Ascending aorta (tissue), 2 donors: ENCODE results near the gene OLIG2. TPM values are rescaled to one million over a fixed set of nuclear protein-coding genes. Genes with fewer than 3 reads are reported as not detected.

Source experiments
- DNase-seq, 2 donors: peaks; one replicate each; pipeline ENCODE4 v3.0.0-alpha.2; 2019; ENCODE audit warnings: low spot score in 2 of 2
- H3K27ac ChIP-seq, 2 donors: fragments of 200-600 bp; sonication (generic); one replicate each; pipeline ENCODE4 v1.5.1; 2016 to 2017; ENCODE audit warnings: mild to moderate bottlenecking in 1 of 2
- H3K27me3 ChIP-seq: fragments of 200-600 bp; sonication (generic); one replicate; pipeline ENCODE4 v1.5.1; 2017
- H3K36me3 ChIP-seq, 2 donors: fragments of 200-600 bp; sonication (generic); one replicate each; pipeline ENCODE4 v1.5.1; 2016
- H3K4me1 ChIP-seq, 2 donors: fragments of 200-600 bp; sonication (generic); one replicate each; pipeline ENCODE4 v1.5.1; 2016 to 2017; ENCODE audit warnings: mild to moderate bottlenecking in 1 of 2
- H3K4me3 ChIP-seq, 2 donors: fragments of 200-600 bp; sonication (generic); one replicate each; pipeline ENCODE4 v1.5.1; 2016 to 2017; ENCODE audit warnings: mild to moderate bottlenecking in 1 of 2
- H3K9me3 ChIP-seq, 2 donors: fragments of 200-600 bp; sonication (generic); one replicate each; pipeline ENCODE4 v1.5.1; 2016
- CTCF ChIP-seq, 3 experiments: fragments of 200-600 bp in 2 of 3; fragments of 450-650 bp in 1 of 3; sonication (generic) in 2 of 3; IDR thresholded peaks; one replicate each; pipeline ENCODE4 v1.5.1; 2016 to 2019; ENCODE audit warnings: antibody characterized with exemption in 3 of 3, mild to moderate bottlenecking in 1 of 3, moderate library complexity in 1 of 3
- intact Hi-C: fragments of 100-400 bp; cut with DNase I; formaldehyde crosslinking; loops from one replicate; pipeline ENCODE4 v1.15.1; 2023
- total RNA-seq: library from RNA; depleted of rRNA; stranded (reverse); fragments of >200 nt; gene quantifications from one replicate; pipeline ENCODE4 v1.1.0, GENCODE V29; 2016

The OLIG2 gene
- total RNA-seq, 1 donor from 2014 or later: not detected

- no peaks in the 10 kb centered on the region for H3K36me3 ChIP-seq
- H3K4me3 ChIP-seq: peak overlapping the region; percentile 50 to 58
- no peak for TF ChIP-seq CTCF (IDR thresholded peaks at IDR 0.05)
- no peaks in the 10 kb centered on the region for H3K9me3 ChIP-seq
- no peak for DNase-seq
- peaks cover 10% of the 10 kb centered on the region for H3K27me3 ChIP-seq
- peaks cover 0 to 8% of the 10 kb centered on the region in 2 donors for H3K4me1 ChIP-seq
- H3K27ac ChIP-seq: no peak overlapping the region
- intact Hi-C loops: no loop called here
These were observed 46.1 kb downstream of the OLIG2 start for GRCh38 chr21:33071770-33072306.

GRCh38 chr21:33073636-33074035 lies 47.9 kb downstream of the OLIG2 start:
- peaks cover 10% of the 10 kb centered on the region for H3K27me3 ChIP-seq
- intact Hi-C loops: no loop called here
- no peaks in the 10 kb centered on the region for H3K36me3 ChIP-seq
- H3K27ac ChIP-seq: no peak overlapping the region
- no peaks in the 10 kb centered on the region for H3K9me3 ChIP-seq
- H3K4me1 ChIP-seq: peaks cover 0 to 8% of the 10 kb centered on the region in 2 donors
- no peak for TF ChIP-seq CTCF (IDR thresholded peaks at IDR 0.05)
- no peak for DNase-seq
- no peak overlapping the region for H3K4me3 ChIP-seq

- Histone ChIP-seq H3K9me3 (no peaks in the 10 kb centered on the region), H3K4me1 (peaks cover 0 to 8% of the 10 kb centered on the region in 2 donors), H3K27me3 (peaks cover 3% of the 10 kb centered on the region), H3K4me3 (no peak overlapping the region), H3K27ac (no peak overlapping the region), H3K36me3 (no peaks in the 10 kb centered on the region)
- TF ChIP-seq CTCF (IDR thresholded peaks at IDR 0.05): no peak
- no peak for DNase-seq
- intact Hi-C loops: no loop called here
These were observed 49.4 kb downstream of the OLIG2 start for GRCh38 chr21:33075128-33075527.

GRCh38 chr21:33075596-33076195 lies 50.0 kb downstream of the OLIG2 start:
- H3K36me3 ChIP-seq: no peaks in the 10 kb centered on the region
- H3K27me3 ChIP-seq: no peaks in the 10 kb centered on the region
- no peak for DNase-seq
- intact Hi-C loops: no loop called here
- H3K27ac ChIP-seq: no peak overlapping the region
- H3K4me3 ChIP-seq: no peak overlapping the region
- peaks cover 0 to 8% of the 10 kb centered on the region in 2 donors for H3K4me1 ChIP-seq
- no peak for TF ChIP-seq CTCF (IDR thresholded peaks at IDR 0.05)
- no peaks in the 10 kb centered on the region for H3K9me3 ChIP-seq

GRCh38 chr21:33076600-33077329 lies 51.0 kb downstream of the OLIG2 start:
- no peak for TF ChIP-seq CTCF (IDR thresholded peaks at IDR 0.05)
- Histone ChIP-seq H3K27ac (no peak overlapping the region), H3K9me3 (no peaks in the 10 kb centered on the region), H3K4me3 (no peak overlapping the region), H3K27me3 (no peaks in the 10 kb centered on the region), H3K36me3 (no peaks in the 10 kb centered on the region), H3K4me1 (peaks cover 0 to 3% of the 10 kb centered on the region in 2 donors)
- intact Hi-C loops: no loop called here
- no peak for DNase-seq

Other genes with a start within 250 kb of the OLIG2 start
- gene OLIG1, start 44.2 kb downstream of the OLIG2 start, total RNA-seq: not detected
- gene IFNAR2, start 204.0 kb downstream of the OLIG2 start, total RNA-seq: 30.3 TPM
- 39.1 TPM for gene IL10RB, start 240.4 kb downstream of the OLIG2 start, total RNA-seq